LHCN-M2 (cell line): ENCODE measurements around the gene SIKE1. TPM values are rescaled to one million over a fixed set of nuclear protein-coding genes. Genes with fewer than 3 reads are reported as not detected.
"Not testable (repeated sequence)": the region's sequence is repeated elsewhere in the genome, so short reads cannot be mapped to it uniquely, and the experiment has no call there.

Source experiments
- DNase-seq: peaks from one replicate; pipeline ENCODE4 v3.0.0-alpha.2; 2012; ENCODE audit warnings: low read depth
- total RNA-seq: library from RNA; depleted of rRNA; stranded (reverse); fragments of >200 nt; gene quantifications from 2 replicates; pipeline ENCODE4 v1.2.3, GENCODE V29; 2014

The SIKE1 gene
- total RNA-seq, 1 experiment from 2014 or later: 34.4 TPM

GRCh38 chr1:114756009-114756892, 24.2 kb downstream of the SIKE1 start:
- DNase-seq: peak; percentile 83

DNA sequence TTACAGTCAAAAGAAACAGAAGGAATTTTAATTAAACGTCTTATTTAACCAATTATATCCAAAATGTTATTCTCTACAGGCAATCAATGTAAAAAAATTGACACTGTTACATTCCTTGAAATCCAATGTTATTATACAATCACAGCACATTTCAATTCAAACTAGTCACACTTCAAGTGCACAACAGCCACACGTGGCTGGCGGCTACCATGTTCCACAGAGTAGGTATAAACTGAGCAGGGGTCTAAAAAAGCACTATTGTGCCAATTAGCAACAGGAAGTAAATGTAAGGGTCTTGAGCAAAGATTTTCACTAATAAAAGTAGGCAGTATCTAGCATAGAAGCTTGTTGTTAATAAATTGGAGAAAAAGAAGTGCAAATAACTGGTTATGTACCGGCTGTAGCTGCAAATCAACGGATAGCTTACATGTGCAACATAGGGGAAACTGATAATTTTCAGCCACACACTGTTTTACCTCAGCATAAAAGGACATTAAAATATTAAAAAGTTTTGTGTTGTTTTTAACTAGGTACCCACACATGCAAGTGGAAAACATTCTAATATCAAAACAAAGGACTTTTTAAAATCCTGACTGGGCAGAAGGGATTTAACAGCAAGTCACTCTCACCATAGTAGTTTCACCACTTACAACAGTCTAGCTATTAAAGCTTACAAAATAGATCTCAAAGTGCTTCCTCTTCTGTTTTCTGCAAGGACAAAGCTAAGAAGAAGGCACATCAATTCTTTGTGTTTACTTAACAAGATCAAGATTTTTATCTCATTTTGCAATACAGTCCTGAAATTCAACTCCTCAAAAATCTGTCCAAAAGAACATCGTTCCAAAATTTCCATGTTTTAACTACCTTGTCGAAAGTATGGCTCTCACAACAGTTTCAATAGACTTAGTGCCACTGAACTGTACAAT, 25.2 kb downstream of the SIKE1 start:
- DNase-seq: no peak

DNA sequence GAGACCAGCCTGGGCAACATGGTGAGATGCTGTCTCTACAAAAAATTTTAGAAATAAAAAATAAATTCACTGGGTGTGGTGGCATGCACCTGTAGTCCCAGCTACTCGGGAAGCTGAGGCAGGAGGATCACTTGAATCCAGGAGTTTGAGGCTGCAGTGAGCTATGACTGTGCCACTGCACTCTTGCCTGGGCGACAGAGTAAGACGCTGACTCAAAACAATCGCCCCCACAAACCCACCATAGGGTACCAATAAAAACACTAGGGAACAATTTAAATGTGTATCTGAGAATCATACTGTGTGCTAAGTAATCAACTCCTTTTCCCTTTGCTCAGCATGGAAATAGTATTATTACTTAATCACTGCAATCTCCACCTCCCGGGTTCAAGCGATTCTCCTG, 26.8 kb downstream of the SIKE1 start:
- DNase-seq: not testable (repeated sequence)

GRCh38 chr1:114753143-114753542, 27.3 kb downstream of the SIKE1 start:
- no peak for DNase-seq

GRCh38 chr1:114750780-114751179, 29.7 kb downstream of the SIKE1 start:
- DNase-seq: peak; percentile 88

GRCh38 chr1:114749835-114750234, 30.6 kb downstream of the SIKE1 start:
- DNase-seq: no peak

GRCh38 chr1:114746450-114747121, 33.9 kb downstream of the SIKE1 start:
- no peak for DNase-seq

GRCh38 chr1:114745291-114745690, 35.2 kb downstream of the SIKE1 start:
- DNase-seq: peak; percentile 70

- DNase-seq: no peak
Observed at GRCh38 chr1:114741963-114742746, 38.3 kb downstream of the SIKE1 start.

- no peak for DNase-seq
Observed at GRCh38 chr1:114740331-114740730, 40.2 kb downstream of the SIKE1 start.

- DNase-seq: no peak
Observed at GRCh38 chr1:114737314-114737849, 43.1 kb downstream of the SIKE1 start.

GRCh38 chr1:114735479-114735878, 45.0 kb downstream of the SIKE1 start:
- DNase-seq: no peak

DNA sequence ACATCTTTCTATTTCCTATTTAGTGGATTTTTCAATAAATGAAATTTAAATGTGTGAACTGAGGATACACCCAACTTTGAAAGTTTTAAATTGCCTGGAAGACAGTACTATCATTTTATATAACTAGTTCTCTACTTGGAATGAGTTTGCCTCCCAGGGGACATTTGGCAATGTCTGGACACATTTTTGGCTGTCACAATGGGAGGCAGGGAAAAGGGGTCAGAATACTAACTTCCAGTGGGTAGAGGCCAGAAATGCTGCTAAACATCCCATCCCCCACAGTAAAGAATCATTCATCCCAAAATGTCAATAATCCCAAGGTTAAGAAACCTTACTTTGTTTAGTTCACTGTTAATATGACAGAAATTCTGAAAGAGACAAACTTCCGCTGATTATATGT, 50.7 kb downstream of the SIKE1 start:
- DNase-seq: no peak

GRCh38 chr1:114728553-114728952, 51.9 kb downstream of the SIKE1 start:
- no peak for DNase-seq

DNA sequence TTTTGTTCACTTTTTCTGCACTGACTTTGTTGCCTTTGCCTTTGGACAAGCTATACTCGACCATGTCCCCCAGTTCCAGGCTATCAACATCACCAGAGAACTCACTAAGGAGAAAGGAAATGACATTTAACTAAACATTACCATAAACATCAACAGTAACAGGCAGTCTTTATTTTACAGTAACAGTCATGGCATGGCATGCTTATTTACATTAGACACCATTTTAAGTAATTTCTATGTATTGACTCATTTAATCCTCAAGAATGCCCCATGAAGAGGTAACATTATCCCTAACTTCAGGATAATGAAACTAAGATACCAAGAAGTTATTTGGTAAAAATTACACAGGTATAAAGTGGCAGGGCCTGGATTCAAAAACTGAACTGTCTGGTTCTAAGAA, 55.3 kb downstream of the SIKE1 start:
- no peak for DNase-seq

DNA sequence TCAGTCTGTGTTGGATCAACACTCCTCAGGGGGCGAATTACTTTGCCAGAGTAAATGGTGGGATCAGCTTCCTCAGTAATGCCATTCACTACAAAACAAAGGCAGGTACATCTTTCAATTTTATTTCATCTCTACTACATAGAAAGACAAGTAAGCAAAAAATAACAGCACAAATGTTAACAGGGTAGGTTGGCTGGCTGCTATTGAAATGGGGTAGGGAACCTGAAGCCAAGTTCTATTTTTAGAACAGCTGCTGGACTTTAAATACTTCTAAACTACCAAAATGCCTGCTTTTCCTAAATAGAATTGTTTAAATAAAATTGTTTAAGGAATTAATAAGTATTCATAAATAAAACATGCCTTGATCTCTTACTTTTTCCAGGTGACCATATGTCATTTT, 56.6 kb downstream of the SIKE1 start:
- DNase-seq: no peak

- no peak for DNase-seq
Observed at GRCh38 chr1:114723457-114723856, 57.0 kb downstream of the SIKE1 start.

DNA sequence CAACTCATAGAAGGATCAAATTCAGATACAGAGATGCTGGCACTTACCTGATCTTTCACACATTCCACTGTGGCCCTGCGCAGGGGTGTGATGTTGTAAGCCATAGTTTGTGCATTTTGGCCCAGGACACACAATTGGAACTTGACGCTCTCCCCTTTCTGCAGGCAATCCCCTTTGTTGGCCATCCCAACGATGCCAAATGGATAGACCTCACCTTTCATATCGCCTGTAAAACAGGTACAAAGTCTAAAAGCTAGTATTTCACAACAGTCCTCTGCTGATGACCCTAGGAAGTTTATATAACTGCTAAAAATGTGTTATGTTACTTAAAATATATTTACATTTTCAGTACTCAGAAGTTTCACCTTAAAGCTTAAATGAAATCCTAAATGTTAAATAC, 60.0 kb downstream of the SIKE1 start:
- no peak for DNase-seq
